ENCODE measurements around the gene LRRIQ1.

LRRIQ1 gene

GRCh38 chr12:85017618-85018017, 18.5 kb upstream of the LRRIQ1 start:
- CTCF ChIA-PET: interaction anchor here (1.2 to 2.0 kb wide), 2 partner anchors 12 to 143 kb away, joined by 4 read pairs; no protein-coding TSS in a partner anchor
- H3K27ac ChIP-seq (ENCODE audit: extremely low read depth, low read depth, low read length): no peak overlapping the region

More at GRCh38 chr12:85017618-85018017, 18.5 kb upstream of the LRRIQ1 start:
- H3K4me1 ChIP-seq (ENCODE audit: control insufficient read depth, insufficient read depth, low read length): no peaks in the 10 kb centered on the region
- no peaks in the 10 kb centered on the region for H3K9me3 ChIP-seq (ENCODE audit: control insufficient read depth, insufficient read depth, low read depth, low read length)
- POLR2A ChIA-PET: no interaction called here
- no peak overlapping the region for H3K4me3 ChIP-seq (ENCODE audit: low read depth, low read length)
- TF ChIP-seq ZNF423 (tag by site-specific recombination; IDR thresholded peaks at IDR 0.05): no peak
- no peak for TF ChIP-seq ZBTB11 (tag by site-specific recombination; conservative IDR thresholded peaks at IDR 0.05; ENCODE audit: low read depth)
- TF ChIP-seq ZNF704 (tag by site-specific recombination; IDR thresholded peaks at IDR 0.05): no peak
- no peak for TF ChIP-seq ZNF146 (tag by site-specific recombination; IDR thresholded peaks at IDR 0.05)
- TF ChIP-seq ZBTB8A (tag by site-specific recombination; IDR thresholded peaks at IDR 0.05): no peak
- TF ChIP-seq, protein P1, sequence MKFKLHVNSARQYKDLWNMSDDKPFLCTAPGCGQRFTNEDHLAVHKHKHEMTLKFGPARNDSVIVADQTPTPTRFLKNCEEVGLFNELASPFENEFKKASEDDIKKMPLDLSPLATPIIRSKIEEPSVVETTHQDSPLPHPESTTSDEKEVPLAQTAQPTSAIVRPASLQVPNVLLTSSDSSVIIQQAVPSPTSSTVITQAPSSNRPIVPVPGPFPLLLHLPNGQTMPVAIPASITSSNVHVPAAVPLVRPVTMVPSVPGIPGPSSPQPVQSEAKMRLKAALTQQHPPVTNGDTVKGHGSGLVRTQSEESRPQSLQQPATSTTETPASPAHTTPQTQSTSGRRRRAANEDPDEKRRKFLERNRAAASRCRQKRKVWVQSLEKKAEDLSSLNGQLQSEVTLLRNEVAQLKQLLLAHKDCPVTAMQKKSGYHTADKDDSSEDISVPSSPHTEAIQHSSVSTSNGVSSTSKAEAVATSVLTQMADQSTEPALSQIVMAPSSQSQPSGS (tag by site-specific recombination; IDR thresholded peaks at IDR 0.05; ENCODE audit: low read depth): no peak
- TF ChIP-seq, protein P2, sequence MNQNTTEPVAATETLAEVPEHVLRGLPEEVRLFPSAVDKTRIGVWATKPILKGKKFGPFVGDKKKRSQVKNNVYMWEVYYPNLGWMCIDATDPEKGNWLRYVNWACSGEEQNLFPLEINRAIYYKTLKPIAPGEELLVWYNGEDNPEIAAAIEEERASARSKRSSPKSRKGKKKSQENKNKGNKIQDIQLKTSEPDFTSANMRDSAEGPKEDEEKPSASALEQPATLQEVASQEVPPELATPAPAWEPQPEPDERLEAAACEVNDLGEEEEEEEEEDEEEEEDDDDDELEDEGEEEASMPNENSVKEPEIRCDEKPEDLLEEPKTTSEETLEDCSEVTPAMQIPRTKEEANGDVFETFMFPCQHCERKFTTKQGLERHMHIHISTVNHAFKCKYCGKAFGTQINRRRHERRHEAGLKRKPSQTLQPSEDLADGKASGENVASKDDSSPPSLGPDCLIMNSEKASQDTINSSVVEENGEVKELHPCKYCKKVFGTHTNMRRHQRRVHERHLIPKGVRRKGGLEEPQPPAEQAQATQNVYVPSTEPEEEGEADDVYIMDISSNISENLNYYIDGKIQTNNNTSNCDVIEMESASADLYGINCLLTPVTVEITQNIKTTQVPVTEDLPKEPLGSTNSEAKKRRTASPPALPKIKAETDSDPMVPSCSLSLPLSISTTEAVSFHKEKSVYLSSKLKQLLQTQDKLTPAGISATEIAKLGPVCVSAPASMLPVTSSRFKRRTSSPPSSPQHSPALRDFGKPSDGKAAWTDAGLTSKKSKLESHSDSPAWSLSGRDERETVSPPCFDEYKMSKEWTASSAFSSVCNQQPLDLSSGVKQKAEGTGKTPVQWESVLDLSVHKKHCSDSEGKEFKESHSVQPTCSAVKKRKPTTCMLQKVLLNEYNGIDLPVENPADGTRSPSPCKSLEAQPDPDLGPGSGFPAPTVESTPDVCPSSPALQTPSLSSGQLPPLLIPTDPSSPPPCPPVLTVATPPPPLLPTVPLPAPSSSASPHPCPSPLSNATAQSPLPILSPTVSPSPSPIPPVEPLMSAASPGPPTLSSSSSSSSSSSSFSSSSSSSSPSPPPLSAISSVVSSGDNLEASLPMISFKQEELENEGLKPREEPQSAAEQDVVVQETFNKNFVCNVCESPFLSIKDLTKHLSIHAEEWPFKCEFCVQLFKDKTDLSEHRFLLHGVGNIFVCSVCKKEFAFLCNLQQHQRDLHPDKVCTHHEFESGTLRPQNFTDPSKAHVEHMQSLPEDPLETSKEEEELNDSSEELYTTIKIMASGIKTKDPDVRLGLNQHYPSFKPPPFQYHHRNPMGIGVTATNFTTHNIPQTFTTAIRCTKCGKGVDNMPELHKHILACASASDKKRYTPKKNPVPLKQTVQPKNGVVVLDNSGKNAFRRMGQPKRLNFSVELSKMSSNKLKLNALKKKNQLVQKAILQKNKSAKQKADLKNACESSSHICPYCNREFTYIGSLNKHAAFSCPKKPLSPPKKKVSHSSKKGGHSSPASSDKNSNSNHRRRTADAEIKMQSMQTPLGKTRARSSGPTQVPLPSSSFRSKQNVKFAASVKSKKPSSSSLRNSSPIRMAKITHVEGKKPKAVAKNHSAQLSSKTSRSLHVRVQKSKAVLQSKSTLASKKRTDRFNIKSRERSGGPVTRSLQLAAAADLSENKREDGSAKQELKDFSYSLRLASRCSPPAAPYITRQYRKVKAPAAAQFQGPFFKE (tag by site-specific recombination; IDR thresholded peaks at IDR 0.05; ENCODE audit: borderline replicate concordance): no peak
- no peak for TF ChIP-seq FEZF1 (tag by site-specific recombination; IDR thresholded peaks at IDR 0.05)
- no peaks in the 10 kb centered on the region for H3K36me3 ChIP-seq (ENCODE audit: control insufficient read depth in 2 of 2, insufficient read depth in 1 of 2, low read length in 2 of 2)
